Subcutaneous adipose tissue (tissue), 4 donors: ENCODE results near the gene UAP1L1. TPM values are rescaled to one million over a fixed set of nuclear protein-coding genes. Genes with fewer than 3 reads are reported as not detected.

Experiments used
- CTCF ChIP-seq: fragments of 450-650 bp; IDR thresholded peaks from one replicate; pipeline ENCODE4 v1.5.1; 2016; ENCODE audit warnings: low read depth, mild to moderate bottlenecking, control low read depth, antibody characterized with exemption, moderate library complexity
- total RNA-seq, 4 donors: library from RNA; depleted of rRNA; stranded (reverse); fragments of >200 nt; gene quantifications; one replicate each; pipeline ENCODE4 v1.1.0, GENCODE V29; 2016

UAP1L1 gene
- total RNA-seq, 4 donors from 2014 or later: 6.7 to 14.8 (median 11.2) TPM

DNA sequence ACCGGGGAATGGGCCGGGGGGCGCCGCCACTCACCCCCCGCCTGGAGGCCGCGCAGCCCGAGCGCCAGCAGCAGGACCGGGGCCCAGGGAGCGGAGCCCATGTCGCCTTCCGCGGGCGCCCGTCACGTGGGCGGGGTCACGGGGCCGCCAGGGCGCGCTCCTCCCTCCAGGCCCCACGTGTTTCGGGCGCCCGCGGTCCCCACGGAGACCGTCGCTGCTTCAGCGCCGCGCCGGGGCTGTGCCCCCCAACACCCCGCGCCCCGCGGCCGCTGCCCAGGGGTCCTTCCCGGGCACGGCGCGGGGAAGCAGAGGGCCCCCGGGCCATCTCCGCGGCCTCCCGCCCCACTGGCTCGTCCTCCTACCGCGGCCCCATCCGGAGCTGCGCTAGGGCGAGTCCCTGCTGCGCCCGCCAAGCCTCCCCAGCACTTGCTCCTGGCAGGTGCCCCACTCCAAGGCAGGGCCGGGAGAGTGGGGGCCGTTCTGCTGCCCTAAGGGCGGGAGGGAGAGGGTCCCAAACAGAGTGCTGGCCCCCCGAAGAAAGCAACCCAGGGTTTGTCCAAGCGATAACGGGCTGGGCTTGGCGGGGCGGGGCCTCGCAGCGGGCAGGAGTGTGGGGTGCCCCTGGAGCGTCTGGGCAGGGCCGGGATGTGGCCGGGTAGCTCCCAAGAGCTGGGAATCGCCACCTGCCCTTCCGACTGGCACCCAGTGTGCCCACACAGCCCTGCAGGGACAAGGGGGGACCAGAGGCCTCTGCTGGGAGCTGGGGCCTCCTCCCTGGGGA lies 37.5 kb downstream of the UAP1L1 start, which contains the start of gene DPP7:
TSS of gene DPP7 (minus strand) at position 121 of the 781 bp plus-strand sequence. CDS start at position 101, 20 bp downstream.
- TF ChIP-seq CTCF: no peak

- no peak for TF ChIP-seq CTCF
These were observed 38.2 kb downstream of the UAP1L1 start for GRCh38 chr9:137115394-137116026.

GRCh38 chr9:137116027-137116507 lies 38.8 kb downstream of the UAP1L1 start:
- TF ChIP-seq CTCF: no peak

- no peak for TF ChIP-seq CTCF
These were observed 39.4 kb downstream of the UAP1L1 start for GRCh38 chr9:137116728-137117127.

GRCh38 chr9:137117269-137117731 lies 40.0 kb downstream of the UAP1L1 start:
- TF ChIP-seq CTCF: no peak

- TF ChIP-seq CTCF: no peak
These were observed 46.1 kb downstream of the UAP1L1 start for GRCh38 chr9:137123468-137123837.

DNA sequence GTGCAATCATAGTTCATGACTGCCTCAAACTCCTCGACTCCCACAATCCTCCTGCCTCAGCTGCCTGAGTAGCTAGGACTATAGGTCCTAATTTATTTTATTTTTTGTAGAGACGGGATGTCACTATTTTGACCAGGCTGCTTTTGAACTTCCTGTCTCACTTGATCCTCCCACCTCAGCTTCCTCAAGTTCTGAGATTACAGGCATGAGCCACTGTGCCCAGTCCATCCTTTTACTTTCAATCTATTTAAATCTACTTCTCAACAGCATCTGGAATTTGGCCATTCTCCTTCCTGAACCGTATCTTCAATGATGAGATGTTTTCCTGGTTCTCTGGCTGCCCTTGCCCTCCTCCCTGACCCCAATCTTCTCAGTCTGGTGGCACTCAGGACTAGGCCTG lies 49.5 kb downstream of the UAP1L1 start:
- no peak for TF ChIP-seq CTCF
